Measurements from ENCODE around the gene MCF2. TPM values are rescaled to one million over a fixed set of nuclear protein-coding genes. Genes with fewer than 3 reads are reported as not detected.

Gene MCF2
- total and polyA plus RNA-seq, 2 experiments from 2014 or later: 1.1 to 1.4 TPM

- no peaks in the 10 kb centered on the region for H4K20me1 ChIP-seq (replicated peaks; ENCODE audit: insufficient read depth)
- TF ChIP-seq REST (IDR thresholded peaks at IDR 0.05; ENCODE audit: unreplicated experiment) (no peak), ZNF462 (CRISPR knock-in tag; IDR thresholded peaks at IDR 0.05) (no peak), EZH2 (IDR thresholded peaks at IDR 0.05; ENCODE audit: low read depth, unreplicated experiment) (no peak), CTCF (conservative IDR thresholded peaks at IDR 0.05; ENCODE audit: low read depth in 2 of 2) (no peak), ZNF114 (CRISPR knock-in tag; IDR thresholded peaks at IDR 0.05) (no peak), ETS1 (IDR thresholded peaks at IDR 0.05) (no peak), JUNB (IDR thresholded peaks at IDR 0.05; ENCODE audit: unreplicated experiment) (no peak), NANOG (IDR thresholded peaks at IDR 0.05; ENCODE audit: borderline replicate concordance) (no peak), ZNF331 (CRISPR knock-in tag; IDR thresholded peaks at IDR 0.05; ENCODE audit: low read depth) (no peak), STAT1 (IDR thresholded peaks at IDR 0.05; ENCODE audit: unreplicated experiment) (no peak), EZH2phosphoT487 (IDR thresholded peaks at IDR 0.05; ENCODE audit: unreplicated experiment) (no peak), POLR2AphosphoS5 (IDR thresholded peaks at IDR 0.05; ENCODE audit: low read depth) (no peak), CREB1 (CRISPR knock-in tag; IDR thresholded peaks at IDR 0.05; ENCODE audit: low read depth) (no peak)
- no peak overlapping the region for H3K4me2 ChIP-seq
- ATAC-seq: no peak
- DNase-seq (ENCODE audit: low spot score): no peak
- no peak overlapping the region for H3K4me3 Mint-ChIP-seq
- H3K4me3 ChIP-seq: no peak overlapping the region
- H3K27ac ChIP-seq (ENCODE audit: low read depth): no peak overlapping the region
- no peaks in the 10 kb centered on the region for H3K27me3 Mint-ChIP-seq (ENCODE audit: insufficient read depth, low read depth, poor library complexity)
- no peaks in the 10 kb centered on the region for H3K36me3 ChIP-seq (ENCODE audit: insufficient read depth)
- no peak overlapping the region for H2AFZ ChIP-seq
- H3K4me1 ChIP-seq (ENCODE audit: insufficient read depth): no peaks in the 10 kb centered on the region
- no peak overlapping the region for H3K27ac Mint-ChIP-seq
- H3F3A ChIP-seq (replicated peaks; ENCODE audit: low read depth): no peaks in the 10 kb centered on the region
- no peaks in the 10 kb centered on the region for H3K9me3 Mint-ChIP-seq
- H3K27me3 ChIP-seq (ENCODE audit: insufficient read depth): no peaks in the 10 kb centered on the region
- peaks cover 10% of the 10 kb centered on the region for H3K4me1 Mint-ChIP-seq
- no peaks in the 10 kb centered on the region for H3K79me2 ChIP-seq (replicated peaks; ENCODE audit: insufficient read depth)
- H3K9me2 ChIP-seq (ENCODE audit: insufficient read depth): no peaks in the 10 kb centered on the region
- H3K36me3 Mint-ChIP-seq (ENCODE audit: low read depth): no peaks in the 10 kb centered on the region
These were observed 67.7 kb downstream of the MCF2 start for GRCh38 chrX:139640259-139640658.
